K562 (cell line): Measurements from ENCODE around the gene PPP1R16B. TPM values are rescaled to one million over a fixed set of nuclear protein-coding genes. Genes with fewer than 3 reads are reported as not detected.
A peak's percentile ranks its signal among the peaks of the same experiment; 100 is the strongest.

ENCODE experiments used
- BRD9 ChIP-seq: fragments of 450-650 bp; IDR thresholded peaks from 2 replicates; pipeline ENCODE4 v1.6.1; 2018; ENCODE audit warnings: low read depth; ENCODE audit not compliant: partially characterized antibody
- DMBX1 ChIP-seq: fragments of 250-450 bp; sonication (Bioruptor Pico); IDR thresholded peaks from 2 replicates; pipeline ENCODE4 v1.8.0; 2022; ENCODE audit warnings: inconsistent platforms, mild to moderate bottlenecking, moderate library complexity, borderline replicate concordance
- HDAC2 ChIP-seq: fragments of 450-650 bp; IDR thresholded peaks from 2 replicates; pipeline ENCODE4 v1.6.1; 2016; ENCODE audit warnings: mild to moderate bottlenecking
- LARP7 ChIP-seq: fragments of 450-650 bp; IDR thresholded peaks from 2 replicates; pipeline ENCODE4 v1.6.1; 2016
- NFRKB ChIP-seq: fragments of 450-650 bp; IDR thresholded peaks from 2 replicates; pipeline ENCODE4 v1.6.1; 2016; ENCODE audit warnings: low read depth
- NONO ChIP-seq, 2 experiments: fragments of 200-400 bp in 1 of 2; fragments of 450-650 bp in 1 of 2; formaldehyde crosslinking in 1 of 2; IDR thresholded peaks; 2 replicates each; pipeline ENCODE4 v1.6.1; 2017; ENCODE audit warnings: low read depth in 2 of 2, mild to moderate bottlenecking in 2 of 2, moderate library complexity in 2 of 2, low read length in 1 of 2
- SREBF1 ChIP-seq: fragments of 150-350 bp; IDR thresholded peaks from 2 replicates; pipeline ENCODE4 v1.6.1; 2014; ENCODE audit warnings: antibody characterized with exemption, low read depth, low read length, borderline replicate concordance
- ZNF12 ChIP-seq: sonication (generic); formaldehyde crosslinking; IDR thresholded peaks from 2 replicates; pipeline ENCODE4 v1.4.0; 2020; ENCODE audit warnings: mild to moderate bottlenecking, missing genetic modification reagents
- ZNF175 ChIP-seq: fragments of 200-800 bp; sonication (Bioruptor generic); IDR thresholded peaks from 2 replicates; pipeline ENCODE4 v1.6.1; 2016; ENCODE audit warnings: low read depth, mild to moderate bottlenecking, missing genetic modification characterization, missing compliant biosample characterization
- polyA plus RNA-seq, 8 experiments: library from polyadenylated mRNA; depleted of rRNA in 4 of 8; stranded (reverse) in 5 of 8; unstranded in 3 of 8; fragments of >200 nt; fragmentation: Nextera tagmentation in 2 of 8; fragmentation: Illumina TruSeq in 1 of 8; extraction: Ambion mirVana in 2 of 8; extraction: Trizol in 1 of 8; gene quantifications; 2 replicates each; pipeline versions ENCODE4 v1.2.1 to v1.2.3, GENCODE V29; 2011 to 2014; ENCODE audit warnings: inconsistent platforms in 1 of 8, missing spikeins in 1 of 8
- total RNA-seq, 7 experiments: library from RNA; depleted of rRNA in 6 of 7; stranded (reverse); fragments of >200 nt in 6 of 7; fragmentation: Illumina TruSeq in 2 of 7; extraction: Trizol in 2 of 7; gene quantifications; 2 replicates each; pipeline versions ENCODE4 v1.2.1 to v1.2.3, GENCODE V29; 2011 to 2021; ENCODE audit warnings: low replicate concordance in 1 of 7
- TF ChIP-seq, protein P1 (sequence below): fragments of 450-650 bp; IDR thresholded peaks from 2 replicates; pipeline ENCODE4 v1.6.1; 2017; ENCODE audit warnings: antibody characterized with exemption, mild to moderate bottlenecking
- TF ChIP-seq, protein P2 (sequence below): fragments of 450-650 bp; conservative IDR thresholded peaks from 2 replicates; pipeline ENCODE4 v1.6.1; 2016; ENCODE audit warnings: missing genetic modification characterization, low read depth, mild to moderate bottlenecking, missing compliant biosample characterization, moderate library complexity
- TF ChIP-seq, protein P3 (sequence below): fragments of 250-450 bp; sonication (Bioruptor Pico); IDR thresholded peaks from 2 replicates; pipeline ENCODE4 v1.5.0; 2020; ENCODE audit warnings: mild to moderate bottlenecking
- TF ChIP-seq, protein P4 (sequence below): fragments of 250-450 bp; sonication (Bioruptor Pico); IDR thresholded peaks from 2 replicates; pipeline ENCODE4 v1.5.0; 2022; ENCODE audit warnings: mild to moderate bottlenecking
- TF ChIP-seq, protein P5 (sequence below), 3 experiments: fragments of 200-800 bp in 1 of 3; fragments of 250-450 bp in 1 of 3; fragments of 450-650 bp in 1 of 3; sonication (Bioruptor Pico) in 1 of 3; sonication (Bioruptor generic) in 1 of 3; formaldehyde crosslinking in 1 of 3; IDR thresholded peaks; 2 replicates each; pipeline versions ENCODE4 v1.6.1 to v1.8.0; 2016 to 2022; ENCODE audit warnings: mild to moderate bottlenecking in 2 of 3, missing genetic modification characterization in 2 of 3, missing compliant biosample characterization in 1 of 3, moderate library complexity in 1 of 3

The PPP1R16B gene
- total and polyA plus RNA-seq, 9 of the 15 experiments (the other 6 are each of a cell fraction or from before 2014, with no cell fraction given) = 1.5 to 11.5 (median 6.8) TPM

DNA sequence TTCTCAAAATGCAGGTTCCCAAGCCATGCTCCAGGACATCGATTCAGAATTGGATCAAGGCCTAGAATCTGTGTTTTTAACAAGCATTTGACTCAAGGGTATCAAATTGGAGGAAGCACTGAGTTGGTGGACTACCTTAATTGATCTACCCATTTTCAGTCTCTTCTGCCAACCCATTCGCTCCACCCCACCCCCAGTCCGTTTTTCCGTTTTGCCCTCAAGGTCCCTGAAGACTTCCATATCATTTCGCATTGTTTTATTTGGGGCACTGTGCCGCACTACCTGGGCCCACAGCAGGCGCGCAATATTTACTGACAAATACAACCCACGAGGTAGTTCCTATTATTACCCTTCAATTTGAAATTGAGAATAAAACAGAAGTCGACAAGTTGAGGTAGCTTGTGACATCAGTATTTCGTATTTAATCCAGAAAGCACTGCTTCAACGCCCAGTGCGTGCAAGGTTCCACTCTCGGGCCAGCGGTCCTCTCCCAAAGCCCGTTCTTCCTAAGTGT is 156.1 kb downstream of the PPP1R16B start (continued):
- TF ChIP-seq, protein P1, sequence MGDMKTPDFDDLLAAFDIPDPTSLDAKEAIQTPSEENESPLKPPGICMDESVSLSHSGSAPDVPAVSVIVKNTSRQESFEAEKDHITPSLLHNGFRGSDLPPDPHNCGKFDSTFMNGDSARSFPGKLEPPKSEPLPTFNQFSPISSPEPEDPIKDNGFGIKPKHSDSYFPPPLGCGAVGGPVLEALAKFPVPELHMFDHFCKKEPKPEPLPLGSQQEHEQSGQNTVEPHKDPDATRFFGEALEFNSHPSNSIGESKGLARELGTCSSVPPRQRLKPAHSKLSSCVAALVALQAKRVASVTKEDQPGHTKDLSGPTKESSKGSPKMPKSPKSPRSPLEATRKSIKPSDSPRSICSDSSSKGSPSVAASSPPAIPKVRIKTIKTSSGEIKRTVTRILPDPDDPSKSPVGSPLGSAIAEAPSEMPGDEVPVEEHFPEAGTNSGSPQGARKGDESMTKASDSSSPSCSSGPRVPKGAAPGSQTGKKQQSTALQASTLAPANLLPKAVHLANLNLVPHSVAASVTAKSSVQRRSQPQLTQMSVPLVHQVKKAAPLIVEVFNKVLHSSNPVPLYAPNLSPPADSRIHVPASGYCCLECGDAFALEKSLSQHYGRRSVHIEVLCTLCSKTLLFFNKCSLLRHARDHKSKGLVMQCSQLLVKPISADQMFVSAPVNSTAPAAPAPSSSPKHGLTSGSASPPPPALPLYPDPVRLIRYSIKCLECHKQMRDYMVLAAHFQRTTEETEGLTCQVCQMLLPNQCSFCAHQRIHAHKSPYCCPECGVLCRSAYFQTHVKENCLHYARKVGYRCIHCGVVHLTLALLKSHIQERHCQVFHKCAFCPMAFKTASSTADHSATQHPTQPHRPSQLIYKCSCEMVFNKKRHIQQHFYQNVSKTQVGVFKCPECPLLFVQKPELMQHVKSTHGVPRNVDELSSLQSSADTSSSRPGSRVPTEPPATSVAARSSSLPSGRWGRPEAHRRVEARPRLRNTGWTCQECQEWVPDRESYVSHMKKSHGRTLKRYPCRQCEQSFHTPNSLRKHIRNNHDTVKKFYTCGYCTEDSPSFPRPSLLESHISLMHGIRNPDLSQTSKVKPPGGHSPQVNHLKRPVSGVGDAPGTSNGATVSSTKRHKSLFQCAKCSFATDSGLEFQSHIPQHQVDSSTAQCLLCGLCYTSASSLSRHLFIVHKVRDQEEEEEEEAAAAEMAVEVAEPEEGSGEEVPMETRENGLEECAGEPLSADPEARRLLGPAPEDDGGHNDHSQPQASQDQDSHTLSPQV = peak; percentile 86
- TF ChIP-seq SREBF1 (no peak), HDAC2 (peak; percentile 38; the same call in 1 of the 2 replicates), NONO (IDR thresholded peaks at IDR 0.05; ENCODE audit: low read depth in 2 of 2, low read length in 1 of 2) (peak in 1 of 2 experiments; percentile 38; a peak in 1 of 4 replicates), DMBX1 (CRISPR knock-in tag) (peak; percentile 23; the same call in 1 of the 2 replicates), LARP7 (peak; percentile 34; the same call in 1 of the 2 replicates), BRD9 (peak; percentile 71), ZNF175 (CRISPR knock-in tag) (0 out of 2 replicates have a peak, but pooled peaks have one; percentile 16), NFRKB (peak; percentile 96), ZNF12 (CRISPR knock-in tag) (0 out of 2 replicates have a peak, but pooled peaks have one; percentile 47)
- TF ChIP-seq, protein P2, sequence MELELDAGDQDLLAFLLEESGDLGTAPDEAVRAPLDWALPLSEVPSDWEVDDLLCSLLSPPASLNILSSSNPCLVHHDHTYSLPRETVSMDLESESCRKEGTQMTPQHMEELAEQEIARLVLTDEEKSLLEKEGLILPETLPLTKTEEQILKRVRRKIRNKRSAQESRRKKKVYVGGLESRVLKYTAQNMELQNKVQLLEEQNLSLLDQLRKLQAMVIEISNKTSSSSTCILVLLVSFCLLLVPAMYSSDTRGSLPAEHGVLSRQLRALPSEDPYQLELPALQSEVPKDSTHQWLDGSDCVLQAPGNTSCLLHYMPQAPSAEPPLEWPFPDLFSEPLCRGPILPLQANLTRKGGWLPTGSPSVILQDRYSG (tag) = 0 out of 2 replicates have a peak, but pooled peaks have one; percentile 72
- TF ChIP-seq, protein P3, sequence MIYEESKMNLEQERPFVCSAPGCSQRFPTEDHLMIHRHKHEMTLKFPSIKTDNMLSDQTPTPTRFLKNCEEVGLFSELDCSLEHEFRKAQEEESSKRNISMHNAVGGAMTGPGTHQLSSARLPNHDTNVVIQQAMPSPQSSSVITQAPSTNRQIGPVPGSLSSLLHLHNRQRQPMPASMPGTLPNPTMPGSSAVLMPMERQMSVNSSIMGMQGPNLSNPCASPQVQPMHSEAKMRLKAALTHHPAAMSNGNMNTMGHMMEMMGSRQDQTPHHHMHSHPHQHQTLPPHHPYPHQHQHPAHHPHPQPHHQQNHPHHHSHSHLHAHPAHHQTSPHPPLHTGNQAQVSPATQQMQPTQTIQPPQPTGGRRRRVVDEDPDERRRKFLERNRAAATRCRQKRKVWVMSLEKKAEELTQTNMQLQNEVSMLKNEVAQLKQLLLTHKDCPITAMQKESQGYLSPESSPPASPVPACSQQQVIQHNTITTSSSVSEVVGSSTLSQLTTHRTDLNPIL (CRISPR knock-in tag) = no peak
- TF ChIP-seq, protein P4, sequence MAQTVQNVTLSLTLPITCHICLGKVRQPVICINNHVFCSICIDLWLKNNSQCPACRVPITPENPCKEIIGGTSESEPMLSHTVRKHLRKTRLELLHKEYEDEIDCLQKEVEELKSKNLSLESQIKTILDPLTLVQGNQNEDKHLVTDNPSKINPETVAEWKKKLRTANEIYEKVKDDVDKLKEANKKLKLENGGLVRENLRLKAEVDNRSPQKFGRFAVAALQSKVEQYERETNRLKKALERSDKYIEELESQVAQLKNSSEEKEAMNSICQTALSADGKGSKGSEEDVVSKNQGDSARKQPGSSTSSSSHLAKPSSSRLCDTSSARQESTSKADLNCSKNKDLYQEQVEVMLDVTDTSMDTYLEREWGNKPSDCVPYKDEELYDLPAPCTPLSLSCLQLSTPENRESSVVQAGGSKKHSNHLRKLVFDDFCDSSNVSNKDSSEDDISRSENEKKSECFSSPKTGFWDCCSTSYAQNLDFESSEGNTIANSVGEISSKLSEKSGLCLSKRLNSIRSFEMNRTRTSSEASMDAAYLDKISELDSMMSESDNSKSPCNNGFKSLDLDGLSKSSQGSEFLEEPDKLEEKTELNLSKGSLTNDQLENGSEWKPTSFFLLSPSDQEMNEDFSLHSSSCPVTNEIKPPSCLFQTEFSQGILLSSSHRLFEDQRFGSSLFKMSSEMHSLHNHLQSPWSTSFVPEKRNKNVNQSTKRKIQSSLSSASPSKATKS (CRISPR knock-in tag) = no peak
- TF ChIP-seq, protein P5, sequence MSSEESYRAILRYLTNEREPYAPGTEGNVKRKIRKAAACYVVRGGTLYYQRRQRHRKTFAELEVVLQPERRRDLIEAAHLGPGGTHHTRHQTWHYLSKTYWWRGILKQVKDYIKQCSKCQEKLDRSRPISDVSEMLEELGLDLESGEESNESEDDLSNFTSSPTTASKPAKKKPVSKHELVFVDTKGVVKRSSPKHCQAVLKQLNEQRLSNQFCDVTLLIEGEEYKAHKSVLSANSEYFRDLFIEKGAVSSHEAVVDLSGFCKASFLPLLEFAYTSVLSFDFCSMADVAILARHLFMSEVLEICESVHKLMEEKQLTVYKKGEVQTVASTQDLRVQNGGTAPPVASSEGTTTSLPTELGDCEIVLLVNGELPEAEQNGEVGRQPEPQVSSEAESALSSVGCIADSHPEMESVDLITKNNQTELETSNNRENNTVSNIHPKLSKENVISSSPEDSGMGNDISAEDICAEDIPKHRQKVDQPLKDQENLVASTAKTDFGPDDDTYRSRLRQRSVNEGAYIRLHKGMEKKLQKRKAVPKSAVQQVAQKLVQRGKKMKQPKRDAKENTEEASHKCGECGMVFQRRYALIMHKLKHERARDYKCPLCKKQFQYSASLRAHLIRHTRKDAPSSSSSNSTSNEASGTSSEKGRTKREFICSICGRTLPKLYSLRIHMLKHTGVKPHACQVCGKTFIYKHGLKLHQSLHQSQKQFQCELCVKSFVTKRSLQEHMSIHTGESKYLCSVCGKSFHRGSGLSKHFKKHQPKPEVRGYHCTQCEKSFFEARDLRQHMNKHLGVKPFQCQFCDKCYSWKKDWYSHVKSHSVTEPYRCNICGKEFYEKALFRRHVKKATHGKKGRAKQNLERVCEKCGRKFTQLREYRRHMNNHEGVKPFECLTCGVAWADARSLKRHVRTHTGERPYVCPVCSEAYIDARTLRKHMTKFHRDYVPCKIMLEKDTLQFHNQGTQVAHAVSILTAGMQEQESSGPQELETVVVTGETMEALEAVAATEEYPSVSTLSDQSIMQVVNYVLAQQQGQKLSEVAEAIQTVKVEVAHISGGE (CRISPR knock-in tag; IDR thresholded peaks at IDR 0.05) = no peak
